Measurements from ENCODE around the gene FITM2. TPM values are rescaled to one million over a fixed set of nuclear protein-coding genes. Genes with fewer than 3 reads are reported as not detected.

The FITM2 gene
- total and polyA plus RNA-seq, 2 donors (not counting 3 experiments of a cell fraction or from before 2014, with no cell fraction given), result 4.4 to 7.7 TPM

GRCh38 chr20:44314870-44315269 is 3.9 kb upstream of the FITM2 start:
- Histone ChIP-seq H3K4me3 (replicated peaks in 1 of 3; ENCODE audit: insufficient read depth in 1 of 3, low read depth in 1 of 3, low read length in 3 of 3) (no peak overlapping the region), H3K9me1 (replicated peaks; ENCODE audit: control insufficient read depth, extremely low read depth, insufficient read depth, low read length) (no peaks in the 10 kb centered on the region), H2AFZ (ENCODE audit: low read depth, low read length) (no peak overlapping the region), H3K79me2 (ENCODE audit: control insufficient read depth, insufficient read depth, low read length) (peaks cover 2% of the 10 kb centered on the region), H3K4me1 (ENCODE audit: control insufficient read depth, extremely low read depth, insufficient read depth, low read length) (peaks cover 7% of the 10 kb centered on the region), H3K9ac (replicated peaks; ENCODE audit: extremely low read depth, insufficient read depth, low read length) (no peak overlapping the region), H3K4me2 (ENCODE audit: insufficient read depth, low read length) (no peak overlapping the region), H3K9me3 (replicated peaks; ENCODE audit: control insufficient read depth, insufficient read depth, low read length) (no peaks in the 10 kb centered on the region), H4K20me1 (replicated peaks; ENCODE audit: control insufficient read depth, extremely low read depth, insufficient read depth, low read length) (no peaks in the 10 kb centered on the region), H3K27ac (ENCODE audit: insufficient read depth, low read depth, low read length) (no peak overlapping the region), H3K27me3 (ENCODE audit: control insufficient read depth in 2 of 2, insufficient read depth in 2 of 2, low read length in 2 of 2) (peaks cover 0 to 3% of the 10 kb centered on the region in 2 experiments), H3K36me3 (ENCODE audit: control insufficient read depth in 2 of 2, extremely low read depth in 1 of 2, insufficient read depth in 2 of 2, low read length in 2 of 2) (no peaks in the 10 kb centered on the region)
- POLR2A ChIA-PET, result no interaction called here
- no TSS peak for BruUV-seq (replicated peaks)
- dilution Hi-C loops (cut with MboI; ENCODE audit: extremely low pct_ligation_motif_present, low sequenced_read_pairs), result no loop called here
- intact Hi-C loops (cut with micrococcal nuclease), result no loop called here
- TF ChIP-seq GATA2 (IDR thresholded peaks at IDR 0.05; ENCODE audit: insufficient read depth, insufficient read length, low read depth, low read length) (no peak), MAX (IDR thresholded peaks at IDR 0.05; ENCODE audit: insufficient read depth, insufficient read length) (no peak), MYC (IDR thresholded peaks at IDR 0.05; ENCODE audit: low read depth, low read length) (no peak), POLR2AphosphoS5 (IDR thresholded peaks at IDR 0.05; ENCODE audit: insufficient read depth, low read depth, low read length) (no peak), FOS (IDR thresholded peaks at IDR 0.05; ENCODE audit: borderline replicate concordance, insufficient read depth, low read length) (no peak), JUN (IDR thresholded peaks at IDR 0.05; ENCODE audit: borderline replicate concordance, insufficient read depth, insufficient read length, low read depth) (no peak), EZH2 (IDR thresholded peaks at IDR 0.05; ENCODE audit: borderline replicate concordance, low read depth, low read length, severe bottlenecking) (no peak), CTCF (IDR thresholded peaks at IDR 0.05; ENCODE audit: extremely low read depth in 1 of 2, insufficient read depth in 1 of 2, low read depth in 1 of 2, low read length in 2 of 2) (no peak), POLR2A (IDR thresholded peaks at IDR 0.05; ENCODE audit: low read depth, low read length) (no peak)
- CTCF ChIA-PET, result interaction anchor here (0.9 to 7.3 kb wide), 2 partner anchors 68 to 99 kb away, joined by 3 to 199 read pairs; no protein-coding TSS in a partner anchor
- DNase-seq (ENCODE audit: low read depth, low spot score), result no peak
- no peak for FAIRE-seq
